GM10266 (cell line): ENCODE data around the gene CEP170B.

Source experiments
- DNase-seq: peaks from one replicate; pipeline ENCODE4 v3.0.0; 2012; ENCODE audit errors: extremely low spot score
- CTCF ChIP-seq: IDR thresholded peaks from 2 replicates; pipeline ENCODE4 v1.5.1; 2012; ENCODE audit warnings: mild to moderate bottlenecking, low read depth; ENCODE audit not compliant: control insufficient read depth, insufficient read depth; ENCODE audit errors: missing control alignments

The CEP170B gene

DNA sequence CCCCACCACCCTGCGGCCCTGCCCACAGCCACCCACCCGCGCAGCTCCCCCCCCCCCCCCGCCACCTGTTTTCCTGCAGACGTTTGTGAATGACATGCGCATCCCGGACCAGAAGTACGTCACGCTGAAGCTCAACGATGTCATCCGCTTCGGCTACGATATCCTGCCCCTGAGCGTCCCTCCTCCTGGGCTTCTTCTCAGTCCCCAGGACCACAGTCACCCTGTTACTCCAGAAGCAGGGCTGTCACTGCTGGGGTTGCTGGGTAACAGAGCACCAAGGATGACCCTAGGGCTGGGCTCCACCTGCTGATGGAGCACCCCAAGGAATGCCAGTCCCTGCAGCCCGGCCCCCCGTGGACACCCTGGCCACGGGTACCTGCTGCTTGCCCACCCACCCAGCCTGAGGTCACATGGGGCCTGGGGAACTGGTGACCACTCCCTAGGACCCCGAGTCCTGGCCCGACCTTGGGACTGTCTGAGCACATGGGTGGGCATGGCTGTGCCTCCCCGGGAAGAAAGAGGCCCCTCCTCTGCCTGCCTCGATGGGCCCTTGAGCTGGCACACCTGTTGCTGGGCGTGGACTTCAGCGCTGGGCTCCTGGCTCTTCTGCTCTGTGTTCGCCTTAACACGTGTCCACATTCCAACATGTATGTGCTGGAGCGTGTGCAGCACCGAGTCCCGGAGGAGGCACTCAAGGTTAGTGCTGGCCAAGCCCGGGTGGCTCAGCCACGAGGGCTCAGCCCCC lies 12.9 kb downstream of the CEP170B start:
- TF ChIP-seq CTCF: no peak
- no peak for DNase-seq

DNA sequence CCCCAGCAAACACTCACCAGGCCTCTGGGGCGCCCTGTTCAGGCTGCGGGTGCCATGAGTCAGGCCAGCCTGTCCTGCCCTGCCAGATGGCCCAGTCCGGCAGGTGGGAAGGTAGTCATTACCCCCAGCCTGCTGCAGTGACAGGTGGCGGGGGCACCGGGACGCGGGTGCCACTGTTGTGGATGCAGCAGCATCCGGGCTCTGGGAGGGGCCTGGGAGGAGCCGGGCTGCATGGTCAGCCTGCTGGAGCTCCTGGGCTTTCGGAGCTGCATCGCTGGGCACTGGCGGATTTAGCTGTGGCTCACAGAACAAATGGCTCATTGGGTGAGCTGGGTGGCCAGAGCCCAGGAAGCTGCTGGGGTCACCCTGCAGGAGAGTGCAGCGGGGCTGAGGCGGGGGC lies 13.5 kb downstream of the CEP170B start:
- no peak for DNase-seq
- no peak for TF ChIP-seq CTCF

DNA sequence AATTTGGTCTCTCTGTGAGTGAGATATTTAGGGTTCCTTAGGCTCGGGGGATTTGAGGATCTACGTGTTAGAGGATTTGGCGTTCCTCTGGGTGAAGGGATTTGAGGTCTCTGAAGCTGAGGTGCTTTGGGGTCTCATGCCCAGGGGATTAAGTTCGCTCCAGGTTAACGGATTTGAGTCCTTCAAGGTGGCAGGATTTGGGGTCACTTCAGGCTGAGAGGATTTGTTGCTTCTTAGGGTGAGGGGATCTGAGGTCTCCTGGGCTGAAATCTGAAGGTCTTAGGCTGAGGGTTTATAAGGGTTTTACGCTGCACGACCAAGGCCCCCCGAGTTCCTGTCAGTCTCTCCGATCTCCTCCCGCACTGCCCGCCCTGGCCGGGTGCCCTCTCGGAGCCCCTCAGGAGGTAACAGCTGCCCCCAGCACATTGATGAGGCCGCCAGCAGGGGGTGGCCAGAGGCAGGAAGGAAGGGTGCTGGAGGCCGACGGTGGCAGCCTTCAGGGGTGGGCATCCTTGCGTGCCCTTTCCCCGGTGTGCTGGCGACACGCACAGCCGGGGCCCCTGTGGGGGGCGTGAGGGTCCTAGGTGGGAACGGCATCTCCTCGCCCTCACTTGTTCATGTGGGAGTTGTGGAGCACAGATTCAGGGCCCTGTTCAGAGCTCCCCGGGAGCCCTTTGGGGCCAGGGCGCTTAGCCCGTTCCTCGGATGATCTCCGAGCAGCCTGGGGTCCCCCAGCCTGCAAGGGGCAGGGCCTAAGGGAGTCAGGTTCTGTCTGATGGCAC lies 14.3 kb downstream of the CEP170B start:
- TF ChIP-seq CTCF: no peak
- no peak for DNase-seq

DNA sequence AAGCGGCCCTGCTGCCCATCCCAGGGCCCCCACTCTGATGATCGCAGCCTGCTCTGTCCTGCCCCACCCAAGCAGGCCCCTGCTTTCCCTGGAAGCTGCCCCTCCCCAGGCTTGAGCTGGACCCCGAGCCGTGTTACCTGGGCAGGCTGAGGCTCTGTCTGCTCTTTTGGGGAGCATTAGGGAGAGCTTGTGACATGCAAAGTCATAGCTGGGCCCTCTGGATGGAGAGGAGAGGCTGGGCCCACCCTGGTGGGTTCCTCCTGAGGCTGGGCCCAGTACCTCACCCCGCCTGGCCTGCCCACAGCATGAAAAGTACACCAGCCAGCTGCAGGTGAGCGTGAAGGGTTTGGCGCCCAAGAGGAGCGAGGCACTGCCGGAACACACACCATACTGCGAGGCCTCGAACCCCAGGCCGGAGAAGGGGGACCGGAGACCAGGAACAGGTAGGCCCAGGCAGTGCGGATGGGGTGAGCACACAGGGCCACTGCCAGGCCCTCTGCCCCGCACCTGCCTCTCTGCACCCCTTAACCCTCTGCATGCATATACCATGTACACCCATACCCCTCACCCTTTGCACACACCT lies 15.0 kb downstream of the CEP170B start:
- TF ChIP-seq CTCF: no peak
- no peak for DNase-seq

- no peak for TF ChIP-seq CTCF
Measured at GRCh38 chr14:104880584-104881210, 15.6 kb downstream of the CEP170B start.

DNA sequence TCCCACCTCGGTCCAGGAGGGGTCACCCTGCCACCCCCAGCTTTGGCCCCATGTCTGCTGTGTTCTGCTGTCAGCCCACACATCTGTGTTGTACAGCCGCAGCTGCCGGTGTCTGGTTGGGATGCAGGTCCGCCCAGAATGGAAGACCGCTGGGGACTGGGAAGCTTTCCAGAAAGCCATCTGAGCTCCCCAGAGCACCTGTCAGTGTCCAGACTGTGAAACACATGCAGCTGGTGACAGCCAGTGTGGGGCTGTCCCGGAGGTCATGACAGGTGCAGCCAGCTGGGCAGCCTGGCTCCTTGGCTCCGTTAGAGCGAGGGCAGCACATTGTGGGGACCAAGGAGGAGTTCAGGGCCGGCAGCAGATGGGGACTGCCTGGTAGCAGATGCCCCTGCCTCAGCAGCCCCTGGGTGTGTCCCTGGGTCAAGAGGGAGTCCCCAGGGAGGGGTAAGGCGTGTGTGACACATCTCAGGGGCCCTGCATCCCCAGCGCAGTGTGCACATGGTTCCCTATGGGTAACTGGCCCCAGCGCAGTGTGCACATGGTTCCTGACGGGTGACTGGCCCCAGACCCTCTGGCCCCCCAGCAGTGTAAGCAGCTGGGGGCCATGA lies 16.4 kb downstream of the CEP170B start:
- DNase-seq: no peak
- TF ChIP-seq CTCF: no peak

More at GRCh38 chr14:104880584-104881210, 15.6 kb downstream of the CEP170B start:
- no peak for DNase-seq
